Body of pancreas (tissue), 4 donors: ENCODE results near the gene ANAPC10.

Experiments
- POLR2A ChIP-seq, 3 donors: fragments of 450-650 bp; IDR thresholded peaks; one replicate each; pipeline ENCODE4 v1.6.1; 2016; ENCODE audit warnings: antibody characterized with exemption in 3 of 3, mild to moderate bottlenecking in 2 of 3
- TF ChIP-seq, protein P1 (sequence below), 7 experiments: fragments of 450-650 bp in 4 of 7; fragments of 200-600 bp in 3 of 7; sonication (generic) in 3 of 7; IDR thresholded peaks; one replicate each; pipeline ENCODE4 v1.5.1; 2016 to 2019; ENCODE audit warnings: antibody characterized with exemption in 7 of 7

DNA sequence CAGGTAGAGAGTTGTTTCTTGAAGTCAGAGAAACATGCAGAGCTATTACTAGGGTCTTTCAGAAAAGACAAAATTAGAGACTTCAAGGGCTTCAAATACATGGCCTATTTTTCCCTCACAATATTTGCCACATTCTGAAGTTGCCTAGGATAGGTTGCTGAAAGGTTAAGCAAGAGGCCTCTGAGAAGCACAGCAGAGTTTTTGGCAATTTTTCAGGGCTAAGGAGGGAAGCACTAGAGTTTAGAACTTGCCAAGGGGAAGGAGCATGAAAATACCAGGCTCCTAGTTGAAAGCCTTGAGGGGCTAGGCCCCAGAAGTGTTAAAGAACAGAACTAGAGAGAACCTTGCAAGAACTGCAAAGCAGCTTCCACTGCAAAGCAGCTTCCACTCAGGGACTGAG, 86.4 kb downstream of the ANAPC10 start:
- no peak for TF ChIP-seq POLR2A (IDR thresholded peaks at IDR 0.05)
- TF ChIP-seq, protein P1, sequence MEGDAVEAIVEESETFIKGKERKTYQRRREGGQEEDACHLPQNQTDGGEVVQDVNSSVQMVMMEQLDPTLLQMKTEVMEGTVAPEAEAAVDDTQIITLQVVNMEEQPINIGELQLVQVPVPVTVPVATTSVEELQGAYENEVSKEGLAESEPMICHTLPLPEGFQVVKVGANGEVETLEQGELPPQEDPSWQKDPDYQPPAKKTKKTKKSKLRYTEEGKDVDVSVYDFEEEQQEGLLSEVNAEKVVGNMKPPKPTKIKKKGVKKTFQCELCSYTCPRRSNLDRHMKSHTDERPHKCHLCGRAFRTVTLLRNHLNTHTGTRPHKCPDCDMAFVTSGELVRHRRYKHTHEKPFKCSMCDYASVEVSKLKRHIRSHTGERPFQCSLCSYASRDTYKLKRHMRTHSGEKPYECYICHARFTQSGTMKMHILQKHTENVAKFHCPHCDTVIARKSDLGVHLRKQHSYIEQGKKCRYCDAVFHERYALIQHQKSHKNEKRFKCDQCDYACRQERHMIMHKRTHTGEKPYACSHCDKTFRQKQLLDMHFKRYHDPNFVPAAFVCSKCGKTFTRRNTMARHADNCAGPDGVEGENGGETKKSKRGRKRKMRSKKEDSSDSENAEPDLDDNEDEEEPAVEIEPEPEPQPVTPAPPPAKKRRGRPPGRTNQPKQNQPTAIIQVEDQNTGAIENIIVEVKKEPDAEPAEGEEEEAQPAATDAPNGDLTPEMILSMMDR (IDR thresholded peaks at IDR 0.05), result no peak
